Measurements from ENCODE around the gene OR5B2.
"Not testable (repeated sequence)": the region's sequence is repeated elsewhere in the genome, so short reads cannot be mapped to it uniquely, and the experiment has no call there.

Gene OR5B2

DNA sequence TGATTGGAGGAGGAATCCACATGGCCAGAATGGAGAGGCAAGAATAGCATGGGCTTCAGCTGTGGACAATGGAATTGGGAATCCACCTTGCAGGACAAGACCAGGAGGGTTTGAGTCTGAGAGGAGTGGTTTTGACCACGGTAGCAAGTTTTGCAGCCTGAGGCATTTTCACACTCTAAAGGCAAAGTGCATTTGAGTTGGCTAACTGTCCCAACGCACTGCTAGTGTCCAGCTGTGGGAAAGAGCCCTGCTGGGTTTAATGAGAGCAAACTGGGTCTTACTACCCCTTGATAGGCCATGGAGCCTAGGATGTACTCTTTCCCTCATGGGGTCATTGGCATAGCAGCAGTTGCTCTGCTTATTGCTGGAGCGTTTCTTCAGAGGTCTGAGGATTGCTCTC lies at the start of gene OR5B2:
Gene OR5B2 (minus strand): TSS at position 101 of the 400 bp plus-strand sequence. CDS start 4,860 bp downstream, outside the sequence.
- DNase-seq, result no peak

DNA sequence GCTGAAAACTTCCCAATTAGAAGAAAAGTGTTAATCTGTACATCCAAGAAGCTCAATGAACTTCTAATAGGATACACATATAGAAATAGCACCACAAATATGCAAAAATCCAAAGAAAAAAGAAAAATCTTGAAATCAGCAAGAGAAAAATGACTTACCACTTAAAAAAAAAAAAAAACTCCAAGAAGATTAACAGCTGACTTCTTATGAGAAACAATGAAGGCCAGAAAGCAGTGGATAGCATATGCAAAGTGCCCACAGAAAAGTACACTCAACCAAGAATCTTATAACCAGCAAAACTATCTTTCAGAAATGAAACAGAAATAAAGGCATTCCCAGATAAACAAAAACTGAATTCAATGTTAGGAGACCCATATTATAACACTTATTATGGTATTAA lies 44.0 kb upstream of the OR5B2 start:
- no peak for DNase-seq

GRCh38 chr11:58466293-58466692 lies 38.4 kb upstream of the OR5B2 start:
- DNase-seq, result no peak

GRCh38 chr11:58465690-58466089 lies 37.8 kb upstream of the OR5B2 start:
- no peak for DNase-seq

DNA sequence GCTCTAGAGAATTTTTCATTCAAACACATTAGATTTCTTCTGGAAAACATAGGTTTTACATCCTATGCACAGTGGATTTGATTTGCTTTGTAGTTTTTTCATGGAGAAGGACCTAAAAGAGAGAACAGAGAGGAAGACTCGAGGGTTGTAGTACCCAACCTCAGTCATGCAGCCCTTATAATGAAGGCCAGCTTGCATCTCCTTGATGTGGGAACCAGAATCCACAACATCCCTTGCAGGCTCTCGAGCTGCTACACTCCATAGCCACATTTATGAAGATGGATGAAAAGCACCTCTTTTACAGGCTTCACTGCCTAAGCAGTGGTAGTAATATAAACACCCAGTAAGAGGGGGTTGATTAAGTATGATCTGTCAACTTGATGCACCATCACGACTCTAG lies 23.7 kb upstream of the OR5B2 start:
- DNase-seq, result no peak

DNA sequence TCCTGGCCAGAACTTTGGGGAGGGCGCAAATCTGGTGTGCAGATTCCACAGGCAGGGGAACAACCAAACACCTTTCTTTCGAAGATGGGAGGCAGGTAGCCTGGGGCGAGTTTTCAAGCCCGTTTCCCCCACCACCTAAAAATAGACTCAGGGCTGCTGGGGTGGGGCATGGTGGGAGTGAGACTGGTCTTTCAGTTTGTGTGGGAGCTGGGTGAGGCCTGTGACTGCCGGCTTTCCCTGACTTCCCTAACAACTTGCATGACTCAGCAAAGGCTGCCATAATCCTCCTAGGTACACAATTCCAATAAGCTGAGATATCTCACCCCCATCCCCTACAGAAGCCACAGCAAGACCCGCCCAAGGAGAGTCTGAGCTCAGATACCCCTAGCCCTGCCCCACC lies 18.4 kb upstream of the OR5B2 start:
- no peak for DNase-seq

GRCh38 chr11:58444300-58444699 lies 16.4 kb upstream of the OR5B2 start:
- no peak for DNase-seq

DNA sequence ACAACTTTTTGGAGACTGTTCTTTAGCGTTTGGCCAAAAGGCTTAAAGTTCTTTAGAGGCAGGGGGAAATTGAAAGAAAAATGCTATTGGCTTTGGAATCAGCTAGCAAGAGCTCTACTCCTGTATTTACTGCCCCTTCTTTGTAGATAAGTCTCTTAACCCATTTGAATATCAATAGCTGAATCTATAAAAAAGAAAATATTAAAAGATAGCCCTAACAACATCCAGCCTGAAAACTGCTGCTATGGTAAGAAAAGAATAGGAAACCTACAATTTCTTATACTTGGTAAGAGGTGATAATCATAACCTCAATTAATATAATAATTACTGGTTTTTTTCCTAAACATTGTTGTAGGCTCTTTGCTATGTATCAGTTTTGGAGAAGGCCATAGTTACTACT lies 14.2 kb upstream of the OR5B2 start, which contains the start of gene OR5B12:
Gene OR5B12 (minus strand): TSS at position 101 of the 400 bp plus-strand sequence. CDS start 2,085 bp downstream, outside the sequence.
- DNase-seq, result no peak

DNA sequence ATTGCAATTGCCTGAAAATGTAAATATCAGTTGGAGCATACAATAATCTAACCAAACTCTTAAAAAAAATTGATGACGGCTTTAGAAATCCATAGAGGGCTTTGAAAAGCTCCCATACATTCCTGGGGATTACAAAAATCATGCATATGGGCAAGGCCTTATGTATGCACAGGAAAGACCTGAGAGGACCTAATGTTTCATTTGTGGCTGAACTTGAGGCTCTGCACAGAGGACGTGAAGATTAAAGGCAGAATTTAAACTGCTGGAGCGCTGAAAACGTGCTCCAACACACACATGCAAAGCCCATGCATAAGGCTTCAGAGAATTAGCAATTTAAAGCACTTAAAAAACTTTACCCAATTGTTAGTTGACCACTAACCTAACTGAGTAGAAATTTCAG lies 10.6 kb upstream of the OR5B2 start:
- DNase-seq, result no peak

DNA sequence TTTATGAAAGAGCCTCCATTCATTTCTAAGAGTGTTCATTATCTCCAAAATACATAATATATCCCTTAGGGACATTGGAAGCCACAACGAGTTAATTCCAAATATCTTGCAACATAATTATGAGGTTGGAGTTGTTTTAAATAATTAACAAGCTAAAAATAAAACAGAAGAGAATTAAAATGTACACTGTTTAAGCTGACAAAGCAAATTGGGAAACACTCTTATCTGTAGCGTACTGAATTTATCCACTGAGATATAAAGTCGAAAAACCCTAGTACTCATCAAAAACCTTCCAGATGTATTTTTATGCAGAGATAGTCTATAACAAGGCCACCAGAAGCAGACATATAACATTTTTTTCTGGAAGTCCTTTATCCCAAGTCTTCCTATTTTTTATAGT lies 6.3 kb upstream of the OR5B2 start:
- DNase-seq, result no peak

GRCh38 chr11:58433638-58434203 lies 5.8 kb upstream of the OR5B2 start:
- no peak for DNase-seq

GRCh38 chr11:58429273-58429672 lies 1.4 kb upstream of the OR5B2 start:
- no peak for DNase-seq

DNA sequence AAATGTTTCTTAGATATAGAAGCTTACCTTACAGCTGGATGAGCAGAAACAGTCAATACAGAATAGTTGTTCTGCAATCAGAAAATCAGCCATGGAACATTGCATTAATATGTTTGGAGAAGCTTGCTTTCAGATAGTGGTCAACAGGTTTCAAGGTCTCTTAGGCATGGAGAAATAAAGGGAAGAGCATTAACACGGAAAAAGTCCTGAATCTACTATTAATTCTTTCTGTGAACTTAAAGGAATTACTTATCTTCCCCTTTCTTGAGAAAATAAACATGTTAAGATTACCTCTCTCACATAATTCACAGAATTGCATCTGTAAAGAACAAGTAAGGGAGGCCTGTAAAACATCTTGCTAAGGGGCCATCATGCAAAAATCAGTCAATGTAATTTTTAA lies 21.1 kb downstream of the OR5B2 start, which contains the start of gene OR5B3:
Gene OR5B3 (minus strand): TSS at position 101 of the 400 bp plus-strand sequence. CDS start 3,465 bp downstream, outside the sequence.
- no peak for DNase-seq

- not testable (repeated sequence) for DNase-seq
Measured at GRCh38 chr11:58399622-58400021, 28.3 kb downstream of the OR5B2 start.

GRCh38 chr11:58395581-58395980 lies 32.3 kb downstream of the OR5B2 start:
- no peak for DNase-seq

GRCh38 chr11:58394195-58394594 lies 33.7 kb downstream of the OR5B2 start:
- no peak for DNase-seq

DNA sequence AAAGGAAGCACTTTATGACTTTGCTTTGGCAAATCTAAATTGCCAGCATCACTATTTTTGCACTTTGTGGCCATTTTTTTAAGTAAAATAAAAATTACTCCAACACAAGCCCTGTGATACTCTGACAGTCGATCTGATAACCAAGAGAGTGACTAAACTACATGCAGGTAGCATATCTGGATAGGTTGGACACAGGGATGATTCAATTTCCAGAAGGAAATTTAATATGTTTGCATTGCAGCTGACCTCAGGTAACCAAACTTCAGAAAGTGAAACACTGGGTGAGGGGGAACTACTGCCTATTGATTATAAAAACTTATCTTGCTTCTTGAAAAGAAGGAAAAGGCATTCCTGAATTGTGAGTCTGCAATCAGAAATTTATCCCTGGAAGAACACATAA lies 35.2 kb downstream of the OR5B2 start:
- DNase-seq, result no peak

- DNase-seq, result no peak
Measured at GRCh38 chr11:58391879-58392278, 36.0 kb downstream of the OR5B2 start.

- no peak for DNase-seq
Measured at GRCh38 chr11:58390551-58391063, 37.3 kb downstream of the OR5B2 start.

All from DMS153 (cell line).